ENCODE measurements around the gene DDX51.

GRCh38 chr12:132117558-132117875 lies 26.6 kb downstream of the DDX51 start:
- TF ChIP-seq CTCF (conservative IDR thresholded peaks at IDR 0.05; ENCODE audit: low read depth, low read length) (no peak), EZH2 (IDR thresholded peaks at IDR 0.05; ENCODE audit: low read length, unreplicated experiment) (no peak)

Measured in PC-3 (cell line).